Measurements from ENCODE around the gene EIF6.
"Not testable (repeated sequence)": the region's sequence is repeated elsewhere in the genome, so short reads cannot be mapped to it uniquely, and the experiment has no call there.

EIF6 gene

DNA sequence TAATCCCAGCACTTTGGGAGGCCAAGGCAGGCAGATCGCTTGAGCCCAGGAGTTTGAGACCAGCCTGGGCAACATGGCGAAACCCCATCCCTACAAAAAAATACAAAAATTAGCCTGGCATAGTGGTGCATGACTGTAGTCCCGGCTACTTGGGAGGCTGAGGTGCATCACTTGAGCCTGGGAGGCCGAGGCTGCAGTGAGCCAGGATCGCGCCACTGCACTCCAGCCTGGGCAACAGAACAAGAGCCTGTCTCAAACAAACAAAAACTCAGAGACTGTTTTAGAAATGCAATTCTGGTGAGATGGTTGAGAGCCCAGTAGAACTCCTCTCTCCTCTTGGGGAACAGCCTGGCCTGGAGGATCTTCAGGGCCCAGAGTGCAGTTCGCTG, 31.1 kb upstream of the EIF6 start:
- not testable (repeated sequence) for DNase-seq; H2AK5ac ChIP-seq (ENCODE audit: low read length); H2BK12ac ChIP-seq (ENCODE audit: low read length); H4K91ac ChIP-seq (ENCODE audit: low read depth, low read length); H2AFZ ChIP-seq (ENCODE audit: insufficient read depth, low read length, poor library complexity); H2BK120ac ChIP-seq (ENCODE audit: insufficient read depth, low read length, poor library complexity); H3K9me3 ChIP-seq (ENCODE audit: insufficient read depth, low read depth, low read length); H2BK5ac ChIP-seq (ENCODE audit: low read depth, low read length, poor library complexity); H3K27me3 ChIP-seq (ENCODE audit: insufficient read depth, low read length); H3K4me3 ChIP-seq (ENCODE audit: low read depth, low read length); H3K4me2 ChIP-seq (ENCODE audit: low read length); H3K4me1 ChIP-seq (ENCODE audit: control insufficient read depth in 1 of 2, insufficient read depth in 2 of 2, low read length in 2 of 2); H3K23ac ChIP-seq (ENCODE audit: low read length); H3K14ac ChIP-seq (ENCODE audit: low read length); H4K8ac ChIP-seq (ENCODE audit: low read depth, low read length); H3K36me3 ChIP-seq (ENCODE audit: control insufficient read depth in 1 of 2, insufficient read depth in 2 of 2, low read length in 2 of 2); H3K79me1 ChIP-seq (ENCODE audit: low read length); H3K27ac ChIP-seq (ENCODE audit: low read depth, low read length); H4K12ac ChIP-seq (ENCODE audit: low read depth, low read length); H3K79me2 ChIP-seq (ENCODE audit: control insufficient read depth, insufficient read depth, low read length, poor library complexity); H3K4ac ChIP-seq (ENCODE audit: low read depth, low read length); H3K9ac ChIP-seq (ENCODE audit: low read length); H3K18ac ChIP-seq (ENCODE audit: low read length)
- no CpG with 5 or more reads among the region's 7 CpGs for WGBS (ENCODE audit: extremely low coverage, insufficient coverage, insufficient read length)

DNA sequence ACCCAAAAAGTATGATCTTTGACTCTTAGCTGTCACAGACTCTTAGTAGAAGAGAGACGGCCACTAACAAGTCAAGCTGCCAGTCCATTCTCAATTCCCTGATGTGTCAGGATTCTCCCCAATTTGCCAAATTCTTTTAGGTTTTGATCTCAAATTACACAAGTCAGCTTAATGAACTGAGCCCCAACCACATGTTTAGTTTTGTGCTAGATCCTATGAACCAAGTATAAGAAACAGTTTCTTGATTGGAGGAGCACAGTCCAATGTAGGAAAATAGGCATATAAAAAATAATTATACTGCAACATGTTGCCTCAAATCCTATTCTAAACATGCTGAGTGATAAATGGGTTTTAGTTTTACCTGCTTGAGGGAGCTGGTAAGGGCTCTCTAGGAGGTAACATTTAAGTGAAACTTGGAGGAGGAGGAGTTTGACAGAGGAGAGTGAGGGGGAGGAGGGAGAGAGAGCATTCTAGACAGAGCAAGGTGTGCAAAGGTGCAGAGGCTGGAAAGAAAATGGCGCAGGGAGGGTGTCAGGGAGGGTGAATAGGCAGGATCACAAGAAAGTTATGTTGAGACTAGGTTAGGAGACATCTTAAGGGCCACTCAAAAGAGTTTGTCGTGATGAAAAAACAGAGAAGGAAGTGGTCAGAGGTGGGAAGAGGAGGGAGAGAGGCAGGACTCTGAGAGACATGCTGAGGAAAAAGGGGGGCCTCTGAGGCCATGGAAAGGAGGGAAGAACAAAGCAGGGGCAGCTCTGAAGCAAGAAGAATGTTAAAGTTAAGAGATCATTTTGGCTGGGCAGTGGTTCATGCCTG, 30.5 kb upstream of the EIF6 start:
- peaks cover 0 to 3% of the 10 kb centered on the region in 2 experiments for H3K36me3 ChIP-seq (ENCODE audit: control insufficient read depth in 1 of 2, insufficient read depth in 2 of 2, low read length in 2 of 2)
- peaks cover 0 to under 1% of the 10 kb centered on the region in 2 experiments for H3K4me1 ChIP-seq (ENCODE audit: control insufficient read depth in 1 of 2, insufficient read depth in 2 of 2, low read length in 2 of 2)
- no peak overlapping the region for H2AFZ ChIP-seq (ENCODE audit: insufficient read depth, low read length, poor library complexity)
- no peak overlapping the region for H3K4me3 ChIP-seq (ENCODE audit: low read depth, low read length)
- H3K23ac ChIP-seq (ENCODE audit: low read length): no peak overlapping the region
- no peak overlapping the region for H2BK120ac ChIP-seq (ENCODE audit: insufficient read depth, low read length, poor library complexity)
- no peaks in the 10 kb centered on the region for H3K9me3 ChIP-seq (ENCODE audit: insufficient read depth, low read depth, low read length)
- no peaks in the 10 kb centered on the region for H3K79me1 ChIP-seq (ENCODE audit: low read length)
- H3K4me2 ChIP-seq (ENCODE audit: low read length): no peak overlapping the region
- no peak overlapping the region for H2AK5ac ChIP-seq (ENCODE audit: low read length)
- no CpG with 5 or more reads among the region's 3 CpGs for WGBS (ENCODE audit: extremely low coverage, insufficient coverage, insufficient read length)
- H2BK5ac ChIP-seq (ENCODE audit: low read depth, low read length, poor library complexity): no peak overlapping the region
- no peak overlapping the region for H3K9ac ChIP-seq (ENCODE audit: low read length)
- no peaks in the 10 kb centered on the region for H3K27me3 ChIP-seq (ENCODE audit: insufficient read depth, low read length)
- no peak overlapping the region for H4K12ac ChIP-seq (ENCODE audit: low read depth, low read length)
- H3K27ac ChIP-seq (ENCODE audit: low read depth, low read length): no peak overlapping the region
- DNase-seq: no peak
- H3K79me2 ChIP-seq (ENCODE audit: control insufficient read depth, insufficient read depth, low read length, poor library complexity): no peaks in the 10 kb centered on the region
- H4K8ac ChIP-seq (ENCODE audit: low read depth, low read length): no peak overlapping the region
- no peak overlapping the region for H4K91ac ChIP-seq (ENCODE audit: low read depth, low read length)
- H3K4ac ChIP-seq (ENCODE audit: low read depth, low read length): no peak overlapping the region
- H2BK12ac ChIP-seq (ENCODE audit: low read length): no peak overlapping the region
- H3K18ac ChIP-seq (ENCODE audit: low read length): no peak overlapping the region
- H3K14ac ChIP-seq (ENCODE audit: low read length): no peak overlapping the region

DNA sequence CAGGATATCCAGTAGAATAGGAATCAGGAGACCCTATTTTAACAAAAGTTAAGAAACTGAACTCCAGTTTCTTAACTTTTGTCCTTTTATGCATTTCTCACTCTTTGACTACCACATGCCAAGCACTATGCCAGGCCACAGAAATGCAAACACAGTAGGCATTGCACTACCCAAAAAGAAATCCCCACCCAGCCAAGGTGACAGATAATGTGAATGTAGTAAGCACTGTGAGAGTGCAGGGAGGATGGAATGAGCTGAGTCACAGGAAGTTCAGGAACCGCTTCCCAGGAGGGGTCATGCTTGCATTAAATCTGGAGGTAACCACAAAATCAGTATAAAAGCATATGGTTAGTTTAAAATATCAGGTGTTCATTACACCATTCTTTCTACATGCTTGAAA, 27.7 kb upstream of the EIF6 start:
- no peaks in the 10 kb centered on the region for H3K4me1 ChIP-seq (ENCODE audit: control insufficient read depth in 1 of 2, insufficient read depth in 2 of 2, low read length in 2 of 2)
- H2BK5ac ChIP-seq (ENCODE audit: low read depth, low read length, poor library complexity): no peak overlapping the region
- no peak overlapping the region for H2BK12ac ChIP-seq (ENCODE audit: low read length)
- no peak overlapping the region for H3K27ac ChIP-seq (ENCODE audit: low read depth, low read length)
- H3K23ac ChIP-seq (ENCODE audit: low read length): no peak overlapping the region
- no peaks in the 10 kb centered on the region for H3K9me3 ChIP-seq (ENCODE audit: insufficient read depth, low read depth, low read length)
- no peaks in the 10 kb centered on the region for H3K79me2 ChIP-seq (ENCODE audit: control insufficient read depth, insufficient read depth, low read length, poor library complexity)
- no peak overlapping the region for H3K4me3 ChIP-seq (ENCODE audit: low read depth, low read length)
- no peak overlapping the region for H2AK5ac ChIP-seq (ENCODE audit: low read length)
- H3K4me2 ChIP-seq (ENCODE audit: low read length): no peak overlapping the region
- peaks cover 0 to 3% of the 10 kb centered on the region in 2 experiments for H3K36me3 ChIP-seq (ENCODE audit: control insufficient read depth in 1 of 2, insufficient read depth in 2 of 2, low read length in 2 of 2)
- H3K79me1 ChIP-seq (ENCODE audit: low read length): no peaks in the 10 kb centered on the region
- no CpG with 5 or more reads among the region's 1 CpG for whole genome bisulfite sequencing (ENCODE audit: extremely low coverage, insufficient coverage, insufficient read length)
- H2AFZ ChIP-seq (ENCODE audit: insufficient read depth, low read length, poor library complexity): no peak overlapping the region
- no peak overlapping the region for H3K18ac ChIP-seq (ENCODE audit: low read length)
- H3K14ac ChIP-seq (ENCODE audit: low read length): no peak overlapping the region
- H4K12ac ChIP-seq (ENCODE audit: low read depth, low read length): no peak overlapping the region
- H3K27me3 ChIP-seq (ENCODE audit: insufficient read depth, low read length): no peaks in the 10 kb centered on the region
- no peak overlapping the region for H3K4ac ChIP-seq (ENCODE audit: low read depth, low read length)
- H2BK120ac ChIP-seq (ENCODE audit: insufficient read depth, low read length, poor library complexity): no peak overlapping the region
- no peak overlapping the region for H4K8ac ChIP-seq (ENCODE audit: low read depth, low read length)
- no peak overlapping the region for H4K91ac ChIP-seq (ENCODE audit: low read depth, low read length)
- H3K9ac ChIP-seq (ENCODE audit: low read length): no peak overlapping the region
- DNase-seq: no peak

DNA sequence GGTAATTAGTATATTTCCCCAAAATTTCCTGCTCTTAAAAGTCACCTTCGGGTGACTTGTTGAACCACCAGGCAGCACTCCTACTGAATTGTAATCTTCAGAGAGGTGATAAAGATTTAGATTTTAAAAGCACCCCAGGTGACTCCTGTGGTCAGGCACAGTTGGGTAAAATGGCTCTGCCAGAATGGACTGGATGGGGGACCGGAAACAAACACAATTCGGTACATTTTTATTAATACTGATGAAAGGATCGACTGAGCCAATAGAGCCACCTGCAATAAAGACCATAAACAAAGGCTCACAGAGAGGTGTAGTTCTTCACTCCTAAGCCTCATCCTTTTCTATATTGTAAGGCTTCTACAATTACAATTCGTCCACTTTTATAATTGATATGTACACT, 27.2 kb upstream of the EIF6 start:
- H3K14ac ChIP-seq (ENCODE audit: low read length): no peak overlapping the region
- H4K91ac ChIP-seq (ENCODE audit: low read depth, low read length): no peak overlapping the region
- no peak for DNase-seq
- no CpG with 5 or more reads among the region's 5 CpGs for WGBS (ENCODE audit: extremely low coverage, insufficient coverage, insufficient read length)
- no peaks in the 10 kb centered on the region for H3K79me2 ChIP-seq (ENCODE audit: control insufficient read depth, insufficient read depth, low read length, poor library complexity)
- H3K18ac ChIP-seq (ENCODE audit: low read length): no peak overlapping the region
- H2AK5ac ChIP-seq (ENCODE audit: low read length): no peak overlapping the region
- no peak overlapping the region for H3K23ac ChIP-seq (ENCODE audit: low read length)
- no peak overlapping the region for H4K12ac ChIP-seq (ENCODE audit: low read depth, low read length)
- no peak overlapping the region for H2BK12ac ChIP-seq (ENCODE audit: low read length)
- peaks cover under 1% of the 10 kb centered on the region in 2 experiments for H3K4me1 ChIP-seq (ENCODE audit: control insufficient read depth in 1 of 2, insufficient read depth in 2 of 2, low read length in 2 of 2)
- no peak overlapping the region for H3K4ac ChIP-seq (ENCODE audit: low read depth, low read length)
- H3K79me1 ChIP-seq (ENCODE audit: low read length): no peaks in the 10 kb centered on the region
- no peak overlapping the region for H2BK5ac ChIP-seq (ENCODE audit: low read depth, low read length, poor library complexity)
- H2AFZ ChIP-seq (ENCODE audit: insufficient read depth, low read length, poor library complexity): no peak overlapping the region
- no peak overlapping the region for H3K4me2 ChIP-seq (ENCODE audit: low read length)
- H3K9me3 ChIP-seq (ENCODE audit: insufficient read depth, low read depth, low read length): no peaks in the 10 kb centered on the region
- H2BK120ac ChIP-seq (ENCODE audit: insufficient read depth, low read length, poor library complexity): no peak overlapping the region
- no peaks in the 10 kb centered on the region for H3K27me3 ChIP-seq (ENCODE audit: insufficient read depth, low read length)
- H4K8ac ChIP-seq (ENCODE audit: low read depth, low read length): no peak overlapping the region
- H3K4me3 ChIP-seq (ENCODE audit: low read depth, low read length): no peak overlapping the region
- H3K27ac ChIP-seq (ENCODE audit: low read depth, low read length): no peak overlapping the region
- H3K9ac ChIP-seq (ENCODE audit: low read length): no peak overlapping the region
- H3K36me3 ChIP-seq (ENCODE audit: control insufficient read depth in 1 of 2, insufficient read depth in 2 of 2, low read length in 2 of 2): peaks cover 0 to 3% of the 10 kb centered on the region in 2 experiments
